HG03575 (cell line): ENCODE measurements around the gene PKDREJ.

Experiments used
- ATAC-seq: cut with Tn5 transposase; IDR thresholded peaks from one replicate; pipeline ENCODE4 v1.9.1; 2021; ENCODE audit not compliant: unreplicated experiment, insufficient number of reproducible peaks, low FRiP score; ENCODE audit errors: extremely low read depth

PKDREJ gene

DNA sequence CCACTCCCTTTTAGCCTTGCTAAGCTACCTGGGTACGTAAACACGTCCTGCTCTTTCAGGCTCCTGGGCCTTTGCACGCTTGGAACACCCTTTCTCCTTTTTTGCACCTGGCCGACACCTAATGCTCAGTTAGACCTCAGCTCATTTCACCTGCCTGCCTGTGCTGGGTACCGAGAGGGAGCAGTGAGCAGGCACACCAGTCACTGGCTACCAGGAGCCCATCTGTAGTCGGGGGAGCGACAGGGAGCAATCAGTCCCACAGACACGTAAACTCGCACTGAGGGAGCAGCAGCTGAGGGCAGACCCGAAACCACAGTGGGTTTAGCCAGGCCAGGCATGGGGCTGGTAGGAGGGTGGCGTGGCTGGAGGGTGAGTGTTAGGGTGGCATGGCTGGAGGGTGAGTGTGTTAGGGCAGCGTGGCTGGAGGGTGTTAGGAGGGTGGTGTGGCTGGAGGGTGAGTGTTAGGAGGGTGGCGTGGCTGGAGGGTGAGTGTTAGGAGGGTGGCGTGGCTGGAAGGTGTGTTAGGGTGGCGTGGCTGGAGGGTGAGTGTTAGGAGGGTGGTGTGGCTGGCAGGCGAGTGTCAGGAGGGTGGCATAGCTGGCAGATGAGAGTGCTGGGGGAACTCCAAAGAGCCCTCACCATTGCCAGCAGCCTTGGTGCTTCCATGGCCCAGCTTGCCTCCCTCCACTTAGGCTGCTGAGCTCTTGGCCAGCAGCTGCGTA, 27.1 kb upstream of the PKDREJ start:
- ATAC-seq = no peak

DNA sequence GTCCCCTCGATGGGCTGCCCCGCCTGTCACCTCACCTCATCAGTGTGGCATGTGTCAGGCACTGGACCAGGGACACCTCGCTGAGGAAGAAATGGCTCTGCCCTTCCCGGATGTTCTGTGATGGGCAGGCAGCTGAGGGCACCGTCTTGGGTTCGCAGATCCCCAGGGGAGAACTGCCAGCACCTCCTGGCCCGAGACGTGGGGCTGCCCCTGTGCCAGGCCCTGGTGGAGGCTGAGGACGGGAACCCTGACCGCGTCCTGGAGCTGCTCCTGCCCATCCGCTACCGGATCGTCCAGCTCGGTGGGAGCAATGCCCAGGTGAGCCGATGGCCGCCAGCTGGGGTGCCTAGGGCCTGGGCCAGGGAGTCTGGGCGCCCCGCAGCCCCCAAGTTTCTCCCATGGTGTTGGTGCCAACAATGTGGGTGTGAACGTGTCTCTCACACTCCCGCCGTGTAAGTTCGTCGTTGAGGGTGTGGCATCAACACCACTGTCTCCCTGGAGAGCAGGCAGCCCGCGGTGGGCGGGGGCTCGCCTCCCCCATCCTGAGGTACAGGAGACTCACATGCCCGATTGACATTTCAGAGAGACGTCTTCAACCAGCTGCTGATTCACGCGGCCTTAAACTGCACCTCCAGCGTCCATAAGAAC, 26.2 kb upstream of the PKDREJ start:
- no peak for ATAC-seq

DNA sequence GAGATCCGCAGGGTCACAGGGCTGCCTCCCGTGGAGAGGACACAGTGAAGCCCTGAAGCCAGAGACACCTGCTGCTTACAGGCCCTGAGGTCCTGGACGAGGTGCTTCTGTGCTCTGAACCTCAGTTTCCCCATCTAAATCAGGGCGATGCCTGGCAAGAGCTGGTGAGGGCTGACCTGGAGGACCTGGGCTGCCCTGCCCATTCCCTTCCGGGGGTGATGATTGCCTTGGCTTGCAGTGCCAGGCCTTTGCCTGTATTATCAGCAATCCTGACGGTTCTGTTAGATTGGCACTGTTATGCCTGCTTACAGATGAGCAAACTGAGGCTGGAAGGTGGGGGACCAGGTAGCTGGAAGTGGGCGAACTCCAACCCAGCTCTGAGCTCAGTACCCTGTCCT, 25.7 kb upstream of the PKDREJ start:
- no peak for ATAC-seq

DNA sequence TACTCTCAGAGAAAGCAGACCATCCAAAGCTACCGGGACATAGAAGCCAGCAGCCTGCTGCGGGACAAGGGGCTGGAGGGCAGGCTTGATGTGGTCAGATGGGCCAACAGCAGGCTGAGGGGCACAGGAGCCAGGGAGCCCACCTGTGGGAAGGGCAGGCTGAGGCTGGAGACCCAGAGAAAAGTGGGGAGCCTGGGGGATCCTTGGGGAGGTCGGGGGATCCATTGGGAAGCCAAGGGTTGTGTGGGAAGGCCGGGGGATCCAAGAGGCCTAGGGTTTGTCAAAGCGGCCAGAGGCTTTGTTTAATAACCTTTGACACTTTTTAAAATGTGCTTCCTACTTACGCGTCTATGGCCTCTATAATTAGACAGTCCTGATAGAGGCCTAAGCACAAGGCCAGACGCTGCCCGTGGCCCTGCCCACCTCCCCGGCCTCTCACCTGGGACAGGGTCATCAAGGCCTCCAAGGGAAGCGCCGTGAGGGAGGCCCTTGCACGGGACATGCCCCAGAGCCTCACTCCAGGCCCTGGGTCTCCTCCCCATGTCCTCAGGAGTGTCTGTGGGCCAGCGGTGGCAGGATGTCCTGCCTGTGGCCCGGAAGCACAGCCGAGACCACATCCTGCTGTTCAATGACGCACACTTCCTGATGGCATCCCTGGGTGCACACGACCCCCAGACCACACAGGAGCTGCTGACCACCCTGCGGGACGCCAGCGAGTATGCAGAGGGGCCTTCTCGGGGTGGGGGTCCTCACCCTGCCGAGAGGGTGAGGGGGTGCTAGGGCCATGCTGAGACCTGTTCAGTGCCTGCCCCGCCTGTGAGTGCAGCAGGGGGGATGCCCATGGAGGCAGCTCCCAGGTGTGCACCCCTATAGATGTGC, 25.0 kb upstream of the PKDREJ start:
- no peak for ATAC-seq

DNA sequence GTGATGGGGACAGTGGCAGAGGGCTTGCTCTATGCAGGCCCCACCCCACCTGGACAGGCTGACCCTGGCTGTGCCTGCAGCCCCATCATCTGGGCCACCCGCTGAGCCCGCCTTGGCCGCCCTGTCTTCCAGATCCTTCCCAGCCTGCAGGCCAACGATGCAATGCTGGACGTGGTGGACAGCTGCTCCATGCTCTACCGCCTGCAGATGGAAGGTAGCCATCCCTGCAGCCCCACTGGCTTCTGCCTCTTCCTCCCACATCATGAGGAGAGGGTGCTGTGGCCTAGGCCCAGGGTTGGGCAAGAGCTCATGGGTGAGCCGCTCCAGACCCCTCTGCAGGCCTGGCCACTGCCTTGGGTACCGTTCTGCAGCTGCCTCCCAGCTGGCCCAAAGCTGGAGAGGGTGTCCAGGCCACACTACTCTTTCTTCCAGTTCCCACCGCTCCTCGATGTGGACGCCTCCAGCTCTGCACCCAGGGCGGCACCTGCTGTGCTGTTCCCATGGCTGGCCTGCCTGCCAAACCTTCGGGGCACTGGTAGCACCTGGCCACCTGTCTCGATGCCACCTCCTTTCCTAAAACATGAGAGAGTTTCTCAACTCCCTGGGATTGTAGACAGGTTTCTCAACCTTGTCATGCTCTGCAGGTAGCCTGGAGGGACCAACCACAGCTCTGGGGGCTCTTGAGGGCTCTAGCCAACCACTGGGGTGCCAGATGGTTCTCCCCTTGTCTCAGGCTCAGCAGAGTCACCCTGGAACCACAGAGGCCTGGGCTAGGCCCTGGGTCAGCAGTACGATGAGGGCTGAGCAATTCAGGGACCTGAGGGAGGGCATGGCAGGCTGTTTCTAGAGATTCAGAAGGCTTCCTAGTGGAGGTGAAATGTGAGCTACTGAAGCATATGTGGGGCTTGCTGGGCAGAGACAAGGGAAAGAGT, 24.1 kb upstream of the PKDREJ start:
- no peak for ATAC-seq

DNA sequence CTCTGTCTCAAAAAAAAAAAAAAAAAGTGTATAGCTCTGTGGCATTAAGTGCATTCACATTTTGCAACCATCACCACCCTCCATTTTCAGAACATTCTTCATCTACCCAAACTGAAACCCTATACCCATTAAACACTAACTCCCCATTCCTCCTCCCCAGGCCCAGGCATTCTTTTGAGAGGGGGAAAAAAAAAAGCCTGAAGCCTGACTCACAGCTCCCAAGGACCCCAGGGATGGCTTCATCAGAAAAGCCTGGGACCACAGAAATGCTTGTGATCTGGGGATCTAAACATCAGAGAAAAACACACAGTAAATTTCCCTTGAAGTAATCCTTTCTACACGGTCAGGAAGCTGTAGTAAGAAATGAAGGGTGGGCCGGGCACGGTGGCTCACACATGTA, 22.9 kb upstream of the PKDREJ start:
- ATAC-seq = no peak

DNA sequence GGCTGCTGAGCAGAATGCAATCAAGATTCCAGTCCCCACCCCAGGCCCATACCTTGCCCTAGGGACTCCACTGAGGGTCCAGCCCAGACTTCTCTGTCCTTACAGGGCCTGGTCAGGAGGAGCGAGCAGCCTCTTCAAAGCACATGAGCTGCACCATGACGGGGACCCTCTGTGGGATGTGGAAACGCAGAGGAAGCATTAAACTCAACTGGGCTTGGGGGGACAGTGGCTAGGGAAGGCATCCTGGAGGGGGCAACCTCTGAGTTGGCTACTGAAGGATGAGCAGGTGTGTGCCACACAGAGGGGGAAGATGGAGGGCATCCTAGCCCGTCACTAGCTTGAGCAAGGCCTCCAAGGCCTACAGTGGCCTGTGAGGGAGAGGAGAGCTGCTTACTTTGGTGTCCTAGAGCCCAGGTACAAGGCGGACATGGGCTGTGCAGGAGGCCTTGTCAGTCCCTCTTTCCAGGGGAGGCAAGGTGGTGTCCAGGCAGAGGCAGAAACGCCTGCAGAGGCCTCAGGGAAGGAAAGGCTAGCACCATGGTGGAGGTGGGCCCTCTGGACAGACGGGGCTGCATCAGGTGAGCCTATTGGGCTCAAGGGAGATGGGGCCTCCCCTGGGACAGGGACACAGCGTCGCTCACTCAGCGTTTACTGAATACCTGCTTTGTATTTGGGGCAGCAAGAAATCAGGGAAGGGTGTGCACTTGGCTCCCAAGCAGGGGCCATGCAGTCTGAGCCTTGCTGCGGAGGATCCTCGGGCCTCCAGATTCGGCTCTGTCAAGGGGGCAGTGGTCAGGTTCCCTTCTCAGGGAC, 18.9 kb upstream of the PKDREJ start:
- ATAC-seq = no peak

DNA sequence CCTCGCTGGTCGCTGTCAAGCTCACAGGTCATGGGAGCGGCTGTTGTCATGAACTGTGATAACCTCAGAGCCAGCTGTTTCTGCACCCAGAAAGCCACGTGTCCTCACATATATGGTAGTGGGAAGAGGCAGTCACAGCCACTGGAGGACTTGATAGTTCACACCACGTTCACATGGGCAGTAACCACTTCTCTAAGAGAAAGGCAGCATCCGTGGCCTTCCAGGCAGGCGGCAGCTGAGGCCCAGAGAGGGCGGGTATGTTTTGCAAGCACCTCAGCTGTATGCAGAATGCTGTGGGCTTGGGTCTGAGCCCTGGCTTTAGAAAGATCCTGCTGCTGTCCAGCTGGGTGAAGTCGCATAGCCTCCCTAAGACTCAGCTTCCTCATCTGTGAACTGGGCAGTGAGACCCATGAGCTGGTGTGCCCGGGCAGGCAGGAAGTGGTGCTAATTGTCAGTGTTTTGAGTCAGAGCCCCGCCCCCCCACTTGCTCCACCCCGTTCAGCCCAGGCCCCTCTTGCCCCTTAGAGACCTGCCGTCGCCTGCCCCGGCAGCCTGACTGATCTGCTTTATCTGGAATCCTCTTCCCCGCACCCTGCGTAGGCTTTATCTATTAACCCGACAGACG, 18.0 kb upstream of the PKDREJ start:
- no peak for ATAC-seq

DNA sequence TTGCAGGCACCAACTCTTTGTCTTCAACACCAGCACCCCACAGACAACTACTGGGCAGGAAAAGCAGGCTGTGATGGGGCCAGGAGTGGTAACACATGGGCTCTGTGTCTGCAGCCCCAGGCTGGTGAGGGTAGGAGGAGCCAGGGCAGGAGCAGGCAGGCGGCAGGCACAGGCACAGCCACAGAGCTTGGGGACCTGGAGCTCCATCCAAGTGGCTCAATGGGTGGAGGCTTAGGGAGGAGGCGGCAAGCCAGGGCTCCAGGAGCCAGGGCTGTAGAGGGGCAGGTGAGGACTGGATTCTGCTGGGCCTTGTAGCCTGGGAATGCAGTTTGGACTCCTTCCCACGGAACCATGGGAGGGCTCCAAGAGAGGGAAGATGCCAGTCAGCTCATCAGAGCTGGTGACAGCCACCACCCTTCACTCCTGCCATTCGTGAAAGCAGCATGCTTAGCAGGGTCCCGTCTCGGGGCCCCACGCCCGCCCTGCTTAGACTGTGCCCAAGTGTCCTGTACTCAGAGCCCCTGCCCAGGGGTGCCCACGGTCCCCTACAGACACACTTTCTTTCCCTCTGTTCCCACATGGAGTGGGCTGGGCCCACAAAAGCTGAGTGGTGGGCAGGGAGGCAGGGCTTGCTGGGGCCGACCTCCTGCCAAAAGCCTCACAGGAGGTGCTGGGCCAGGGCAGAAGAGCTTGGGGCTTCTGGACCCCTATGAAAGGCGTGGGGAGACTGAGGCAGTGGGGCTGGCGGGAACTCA, 17.1 kb upstream of the PKDREJ start:
- ATAC-seq = no peak

DNA sequence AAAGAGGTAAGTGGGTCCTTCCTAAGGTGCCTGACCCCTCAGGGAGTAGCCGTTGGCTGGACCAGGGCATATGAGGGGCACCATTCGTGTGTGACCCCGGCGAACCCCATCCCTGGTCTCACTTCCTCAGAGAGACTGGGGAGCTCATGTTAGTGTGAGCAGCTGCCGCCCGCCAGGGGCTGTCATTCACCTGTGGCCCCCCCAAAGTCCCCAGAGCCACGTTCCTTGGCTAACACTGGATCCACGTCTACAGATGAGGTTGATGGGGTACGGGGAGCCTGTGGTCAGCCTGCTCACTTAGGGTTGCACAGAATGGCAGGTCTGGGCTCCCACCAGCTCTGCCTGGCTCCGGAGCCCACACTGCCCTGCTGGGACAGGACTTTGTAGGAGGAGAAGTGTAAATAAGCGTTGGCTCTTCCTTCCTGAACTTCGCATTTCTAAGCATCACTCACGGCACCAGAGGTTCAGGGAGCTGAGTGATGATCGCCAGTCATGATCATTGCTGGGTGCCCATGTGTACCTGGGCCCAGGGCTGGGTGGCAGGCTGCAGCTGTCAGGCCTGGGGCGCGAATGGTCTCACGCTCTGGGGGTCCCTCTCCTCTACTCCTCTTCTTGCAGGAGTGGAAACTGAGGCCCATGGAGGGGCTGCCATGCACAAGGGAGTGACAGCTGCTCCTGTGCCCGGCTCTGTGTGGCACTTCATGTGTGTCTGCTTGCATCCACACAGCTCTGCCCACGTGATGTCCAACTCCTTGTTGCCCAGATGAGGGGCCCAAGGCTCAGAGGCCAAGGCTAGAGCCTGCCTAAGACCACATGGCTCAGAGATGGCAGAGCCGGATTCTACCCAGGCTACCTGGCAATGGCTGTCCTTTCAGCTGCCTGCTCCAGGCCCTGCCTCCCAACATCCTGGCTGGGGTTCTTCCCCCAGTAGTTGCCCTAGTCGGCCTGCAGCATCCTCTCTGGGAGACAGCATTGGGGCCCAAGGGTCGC, 15.8 kb upstream of the PKDREJ start:
- no peak for ATAC-seq

DNA sequence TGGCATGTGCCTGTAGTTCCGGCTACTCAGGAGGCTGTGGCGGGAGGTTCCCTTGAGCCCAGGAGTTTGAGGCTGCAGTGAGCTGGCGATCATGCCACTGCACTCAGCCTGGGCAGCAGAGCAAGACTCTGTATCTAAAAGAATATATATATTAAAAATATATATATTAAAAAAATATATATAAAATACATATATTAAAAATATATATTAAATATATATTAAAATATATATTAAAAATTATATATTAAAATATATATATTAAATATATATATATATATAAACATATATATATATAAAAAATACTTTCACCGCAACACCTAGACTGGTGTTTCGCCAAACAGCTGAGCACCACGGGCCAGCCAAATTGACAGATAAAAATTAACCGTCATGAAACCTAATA, 13.4 kb upstream of the PKDREJ start:
- ATAC-seq = no peak

DNA sequence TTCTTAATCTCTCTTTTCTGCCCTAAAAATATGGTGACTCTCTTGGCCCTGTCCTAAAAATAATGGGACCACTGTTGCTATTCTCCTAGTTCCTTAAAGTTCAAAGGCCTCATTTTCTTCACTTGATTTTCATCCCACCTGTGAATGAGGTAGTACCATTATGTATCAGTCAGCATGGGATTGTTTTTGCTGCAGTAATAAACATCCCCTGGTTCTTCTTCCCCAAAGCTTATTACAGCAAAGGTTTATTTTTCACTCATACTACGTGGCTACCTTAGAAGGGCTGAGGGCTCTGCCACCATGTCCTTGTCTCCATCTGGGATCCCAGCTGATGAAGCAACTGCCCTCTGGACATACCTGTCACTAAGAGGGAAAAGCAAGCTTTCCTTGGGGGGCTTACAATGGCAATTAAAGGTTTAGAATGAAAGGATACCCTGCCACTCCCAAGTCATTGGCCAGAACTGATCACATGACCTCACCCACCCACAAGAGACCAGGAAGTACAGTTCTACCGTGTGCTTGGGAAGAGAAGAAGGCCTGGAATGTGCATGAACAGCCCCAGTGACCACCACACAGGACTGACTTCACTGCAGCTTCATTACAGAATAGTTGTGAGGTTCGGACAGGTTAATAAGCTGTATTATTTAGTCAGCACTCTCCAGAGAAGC, 12.4 kb upstream of the PKDREJ start:
- ATAC-seq = no peak

DNA sequence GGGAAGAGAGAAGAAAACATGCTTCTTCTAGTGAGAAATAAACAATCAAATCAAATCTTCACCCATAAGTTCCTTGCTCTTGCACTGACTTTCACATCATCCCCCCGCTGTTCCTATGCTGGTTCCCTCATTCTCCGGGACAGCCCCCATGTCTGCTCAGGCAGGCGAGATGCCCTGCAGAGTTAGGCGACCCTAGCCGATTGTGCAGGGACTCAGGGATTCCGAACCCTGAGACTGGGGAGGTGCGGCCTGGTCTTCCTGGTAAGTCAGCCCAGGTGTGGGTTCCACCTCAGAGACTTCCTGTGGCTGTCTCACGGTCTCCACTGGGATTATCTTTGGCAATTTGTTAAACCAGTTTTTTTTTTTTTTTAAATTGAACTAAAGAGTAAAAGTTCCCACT, 11.2 kb upstream of the PKDREJ start:
- no peak for ATAC-seq

DNA sequence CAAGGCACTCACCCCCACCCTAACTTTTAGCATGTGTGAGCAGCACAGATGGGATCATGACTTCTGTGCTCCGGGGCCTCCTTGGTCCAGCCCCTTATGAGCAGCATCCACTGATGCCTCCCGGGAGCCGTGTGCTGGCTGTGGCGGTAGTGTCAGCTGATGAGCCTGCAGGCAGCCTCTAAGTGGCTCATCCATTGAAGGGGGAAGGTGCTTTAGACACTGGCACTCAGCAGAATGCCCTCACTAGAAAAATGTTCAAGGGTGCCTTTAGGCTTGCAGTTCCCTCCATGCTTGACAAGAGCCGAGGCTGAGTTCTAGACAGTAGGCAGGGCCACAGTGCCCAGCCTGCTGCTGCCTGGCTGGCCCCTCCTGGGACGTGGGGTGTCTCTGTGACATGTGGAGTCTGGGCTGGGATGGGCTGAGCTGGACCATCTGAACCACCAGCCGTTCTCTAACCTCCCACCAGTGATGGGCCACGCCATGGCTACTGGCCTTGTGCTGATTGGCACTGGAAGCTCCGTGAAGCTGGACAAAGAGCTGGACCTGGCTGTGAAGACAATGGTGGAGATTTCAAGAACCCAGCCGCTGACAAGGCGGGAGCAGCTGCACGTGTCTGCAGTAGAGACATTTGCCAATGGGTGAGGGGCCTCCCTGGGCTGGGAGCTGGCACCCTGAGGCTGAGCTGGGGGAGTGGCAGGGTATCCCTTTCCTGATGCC, 10.4 kb upstream of the PKDREJ start:
- ATAC-seq = no peak
